ENCODE data around the gene SGCD. TPM values are rescaled to one million over a fixed set of nuclear protein-coding genes. Genes with fewer than 3 reads are reported as not detected.

SGCD gene
- total RNA-seq, 8 experiments from 2014 or later = 0.29 to 56.2 (median 7.9) TPM

DNA sequence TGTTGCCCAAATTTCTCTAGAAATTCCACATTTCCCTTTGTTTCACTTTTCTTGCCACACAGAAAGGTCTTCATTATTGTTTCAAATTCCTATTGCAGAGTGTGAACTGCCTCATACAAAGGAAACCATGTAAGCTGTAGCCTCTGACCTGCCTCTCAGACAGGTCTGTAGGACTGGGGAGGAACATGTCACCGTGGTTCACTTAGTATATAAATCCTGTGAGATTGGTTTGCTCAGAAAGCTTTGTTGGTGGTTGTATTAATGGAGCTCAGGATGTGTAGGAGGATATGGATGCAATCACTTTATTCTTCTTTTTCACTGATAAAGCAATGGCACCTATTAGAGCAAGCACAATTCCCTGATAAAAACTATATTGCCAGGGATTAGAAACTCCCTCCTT lies 4.2 kb downstream of the SGCD start:
- 0 to 100% (median 63%) methylated on average over 1 of the region's 1 CpG; no CpG with 5 or more reads in 4 of the 10 experiments for WGBS, 10 experiments
- no peaks in the 10 kb centered on the region for H3K4me1 ChIP-seq (replicated peaks in 1 of 2)
- no peak for ATAC-seq (replicated peaks in 6 of 8)
- in situ Hi-C loops (cut with MboI; ENCODE audit: low pct_unique_long_range_greater_than_20kb in 2 of 9, low sequenced_read_pairs in 9 of 9, unreplicated experiment in 9 of 9) = loop anchor here in 2 of 9 experiments (25.0 kb wide), 1 partner anchor 481 kb away; no protein-coding TSS in a partner anchor
- no peak overlapping the region for H3K27ac ChIP-seq
- no peak overlapping the region for H3K4me3 ChIP-seq

DNA sequence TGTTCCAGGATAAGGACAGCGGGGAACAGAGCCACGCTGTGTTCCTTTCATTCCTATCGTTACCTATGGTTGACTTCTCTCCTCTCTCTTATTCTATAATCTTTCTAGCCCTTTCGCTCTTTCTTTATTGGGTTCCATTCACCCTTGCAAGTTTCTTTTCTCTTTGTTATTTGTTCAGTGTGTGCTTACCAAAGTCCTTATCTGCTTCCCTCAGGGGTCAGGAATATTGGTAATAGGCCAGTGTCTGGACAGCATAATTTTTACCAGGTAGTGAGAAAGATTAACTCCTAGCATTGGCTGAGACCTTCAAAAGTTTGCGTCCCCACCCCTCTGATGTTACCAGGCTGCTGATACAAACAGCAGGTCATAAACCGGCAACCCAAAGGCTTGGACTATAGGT lies 4.9 kb downstream of the SGCD start:
- in situ Hi-C loops (cut with MboI; ENCODE audit: low pct_unique_long_range_greater_than_20kb in 2 of 9, low sequenced_read_pairs in 9 of 9, unreplicated experiment in 9 of 9) = loop anchor here in 2 of 9 experiments (25.0 kb wide), 1 partner anchor 480 kb away; no protein-coding TSS in a partner anchor
- Histone ChIP-seq H3K27ac (no peak overlapping the region), H3K4me3 (no peak overlapping the region), H3K4me1 (replicated peaks in 1 of 2) (no peaks in the 10 kb centered on the region)
- ATAC-seq (replicated peaks in 6 of 8) = no peak
- WGBS, 10 experiments = 91 to 100% (median 99%) methylated on average over 2 to 6 of the region's 6 CpGs; no CpG with 5 or more reads in 1 of the 10 experiments

DNA sequence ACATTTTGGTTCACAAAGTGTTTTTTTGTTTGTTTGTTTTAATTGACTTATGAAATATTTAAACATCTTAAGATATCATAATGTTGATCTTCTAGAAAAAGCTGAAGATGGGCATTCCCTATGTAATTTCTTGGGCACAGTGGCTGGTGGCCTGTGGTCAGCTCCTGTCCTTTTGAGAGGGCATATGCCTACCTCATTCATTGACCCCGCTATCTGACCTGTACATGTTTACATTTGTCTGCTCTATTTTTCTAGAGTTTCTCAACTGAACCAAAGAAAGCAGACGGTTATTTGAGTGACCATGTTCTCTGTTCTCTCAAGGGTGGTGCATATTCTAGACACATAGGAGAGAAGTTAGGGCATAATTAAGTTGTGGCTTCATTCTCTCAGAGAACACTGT lies 5.3 kb downstream of the SGCD start:
- no peak overlapping the region for H3K27ac ChIP-seq
- WGBS, 10 experiments = 39 to 88% (median 60%) methylated on average over 1 to 2 of the region's 2 CpGs; no CpG with 5 or more reads in 3 of the 10 experiments
- in situ Hi-C loops (cut with MboI; ENCODE audit: low pct_unique_long_range_greater_than_20kb in 2 of 9, low sequenced_read_pairs in 9 of 9, unreplicated experiment in 9 of 9) = loop anchor here in 2 of 9 experiments (25.0 kb wide), 1 partner anchor 480 kb away; no protein-coding TSS in a partner anchor
- no peaks in the 10 kb centered on the region for H3K4me1 ChIP-seq (replicated peaks in 1 of 2)
- no peak overlapping the region for H3K4me3 ChIP-seq
- ATAC-seq (replicated peaks in 6 of 8) = no peak

DNA sequence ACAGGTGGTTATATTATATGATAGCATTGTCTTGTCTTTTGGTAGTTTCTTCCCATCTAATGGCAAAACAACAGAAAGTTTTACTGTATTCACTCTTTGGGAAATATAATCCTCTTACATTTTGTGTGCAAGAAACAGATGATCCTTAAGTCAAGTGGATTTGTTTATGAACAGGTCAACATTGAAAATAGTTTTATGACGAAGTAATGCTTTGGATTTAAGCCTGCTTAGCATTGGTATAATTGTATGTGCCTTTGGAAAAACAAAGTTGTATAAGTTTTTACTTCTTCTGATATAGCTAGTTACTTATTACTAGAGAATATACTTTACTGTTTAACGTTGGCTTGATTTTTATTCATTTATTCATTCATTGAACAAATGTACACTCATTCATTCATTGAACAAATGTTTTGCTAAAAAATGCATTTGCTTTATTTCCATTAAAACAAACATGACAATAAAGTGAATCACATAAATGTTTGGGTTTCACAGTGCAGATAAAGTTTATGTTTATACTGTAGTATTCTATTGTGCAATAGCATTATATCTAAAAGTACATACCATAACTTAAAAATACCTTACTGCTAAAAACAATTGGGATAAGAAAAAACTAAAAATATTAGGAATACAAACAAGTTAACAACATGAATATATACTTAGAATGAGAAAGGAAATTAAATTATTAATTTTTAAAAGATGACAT lies 12.3 kb downstream of the SGCD start:
- H3K4me1 ChIP-seq (replicated peaks in 1 of 2) = no peaks in the 10 kb centered on the region
- WGBS, 10 experiments = 70 to 100% (median 89%) methylated on average over 1 to 2 of the region's 2 CpGs; no CpG with 5 or more reads in 1 of the 10 experiments
- no peak for ATAC-seq (replicated peaks in 6 of 8)
- H3K4me3 ChIP-seq = no peak overlapping the region
- in situ Hi-C loops (cut with MboI; ENCODE audit: low pct_unique_long_range_greater_than_20kb in 2 of 9, low sequenced_read_pairs in 9 of 9, unreplicated experiment in 9 of 9) = loop anchor here in 2 of 9 experiments (25.0 kb wide), 1 partner anchor 473 kb away; no protein-coding TSS in a partner anchor
- no peak overlapping the region for H3K27ac ChIP-seq

DNA sequence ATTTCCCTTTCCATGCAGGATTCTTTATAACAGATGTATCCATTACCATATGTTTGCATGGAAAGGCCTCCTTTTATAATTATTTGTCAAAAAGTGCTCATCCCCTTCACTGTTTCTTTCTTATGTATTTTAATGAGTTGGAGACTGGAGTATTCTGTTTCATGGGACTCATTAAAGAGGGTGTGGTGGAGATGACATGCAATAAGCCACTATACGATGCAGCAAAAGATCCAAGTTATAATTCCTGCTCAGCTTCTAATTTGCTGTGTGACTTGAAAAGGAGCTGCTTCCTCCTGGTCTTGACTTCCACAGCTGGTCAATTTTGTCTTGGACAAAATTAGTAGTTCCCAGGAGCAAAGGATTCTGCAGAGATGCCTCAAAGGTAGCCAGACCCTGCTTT lies 13.9 kb downstream of the SGCD start:
- Histone ChIP-seq H3K27ac (no peak overlapping the region), H3K4me1 (replicated peaks in 1 of 2) (no peaks in the 10 kb centered on the region), H3K4me3 (no peak overlapping the region)
- WGBS, 10 experiments = 0 to 100% (median 80%) methylated on average over 1 of the region's 1 CpG; no CpG with 5 or more reads in 3 of the 10 experiments
- in situ Hi-C loops (cut with MboI; ENCODE audit: low pct_unique_long_range_greater_than_20kb in 2 of 9, low sequenced_read_pairs in 9 of 9, unreplicated experiment in 9 of 9) = loop anchor here in 2 of 9 experiments (25.0 kb wide), 1 partner anchor 471 kb away; no protein-coding TSS in a partner anchor
- ATAC-seq (replicated peaks in 6 of 8) = peak in 3 of 8 experiments; percentile 58 to 70 (median 69)

DNA sequence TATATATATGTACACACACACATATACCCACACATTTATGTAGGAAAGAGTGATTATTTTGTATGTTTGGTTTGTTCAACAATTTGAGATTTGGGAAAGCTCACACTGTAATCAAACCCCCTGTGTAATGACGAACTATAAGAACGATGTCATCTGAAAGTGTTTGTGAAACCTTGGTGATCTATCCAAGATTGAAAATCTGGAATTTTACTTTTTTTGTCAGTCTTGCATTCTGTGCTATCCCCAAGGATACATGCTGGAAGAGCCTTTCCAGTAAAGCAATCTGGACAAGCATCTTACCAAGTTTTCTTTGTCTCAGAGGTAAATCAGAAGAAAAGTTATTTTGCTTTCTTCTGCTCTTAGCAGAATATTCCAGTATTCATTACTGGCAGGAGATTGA lies 23.3 kb downstream of the SGCD start:
- WGBS, 10 experiments = 22 to 100% (median 80%) methylated on average over 1 to 2 of the region's 2 CpGs; no CpG with 5 or more reads in 5 of the 10 experiments
- Histone ChIP-seq H3K4me1 (replicated peaks in 1 of 2) (peaks cover 0 to 4% of the 10 kb centered on the region in 2 donors), H3K27ac (no peak overlapping the region), H3K4me3 (no peak overlapping the region)
- in situ Hi-C loops (cut with MboI; ENCODE audit: low pct_unique_long_range_greater_than_20kb in 2 of 9, low sequenced_read_pairs in 9 of 9, unreplicated experiment in 9 of 9) = no loop called here
- peak in 1 of 8 experiments; percentile 56 for ATAC-seq (replicated peaks in 6 of 8)

DNA sequence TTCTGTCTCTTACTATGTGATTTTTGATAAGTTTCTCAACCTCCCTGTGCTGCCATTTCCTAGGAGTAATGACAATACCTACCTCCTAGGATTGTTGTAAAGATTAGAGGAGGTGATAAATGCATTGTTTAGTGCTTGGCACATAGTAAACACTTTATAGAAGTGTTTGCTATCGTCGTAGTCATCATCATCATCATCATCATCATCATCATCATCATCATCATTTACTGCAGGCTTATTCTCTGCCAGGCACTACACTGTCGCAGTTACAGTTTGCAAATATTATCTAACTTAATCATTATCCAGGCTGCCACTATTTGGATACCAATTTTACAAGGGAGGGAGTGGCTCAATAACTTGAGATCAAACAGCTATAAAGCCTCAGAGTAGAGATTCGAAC lies 24.5 kb downstream of the SGCD start:
- in situ Hi-C loops (cut with MboI; ENCODE audit: low pct_unique_long_range_greater_than_20kb in 2 of 9, low sequenced_read_pairs in 9 of 9, unreplicated experiment in 9 of 9) = no loop called here
- 79 to 100% (median 100%) methylated on average over 1 to 4 of the region's 4 CpGs; no CpG with 5 or more reads in 4 of the 10 experiments for WGBS, 10 experiments
- H3K27ac ChIP-seq = no peak overlapping the region
- peaks cover 0 to 4% of the 10 kb centered on the region in 2 donors for H3K4me1 ChIP-seq (replicated peaks in 1 of 2)
- H3K4me3 ChIP-seq = no peak overlapping the region
- no peak for ATAC-seq (replicated peaks in 6 of 8)

DNA sequence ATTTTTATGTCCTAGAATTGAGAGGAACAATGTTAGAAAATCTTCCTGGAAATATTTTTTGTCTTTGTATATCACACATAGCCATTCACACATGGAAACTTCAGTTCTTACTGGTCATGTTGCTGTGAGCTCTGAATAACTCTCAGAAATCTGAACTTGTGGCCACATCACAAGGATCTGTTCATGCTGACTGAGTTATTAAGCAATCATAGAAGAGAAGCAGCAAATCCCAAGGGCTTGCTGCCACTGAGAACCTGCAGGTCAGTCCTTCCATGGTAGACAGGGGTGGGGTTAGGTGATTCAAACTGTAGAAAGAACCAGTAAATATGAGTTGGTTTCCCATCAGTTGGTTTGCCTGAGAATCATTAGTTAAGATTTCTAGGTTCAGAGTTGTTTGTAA lies 27.6 kb downstream of the SGCD start:
- Histone ChIP-seq H3K27ac (no peak overlapping the region), H3K4me1 (replicated peaks in 1 of 2) (peaks cover 0 to 5% of the 10 kb centered on the region in 2 donors), H3K4me3 (no peak overlapping the region)
- in situ Hi-C loops (cut with MboI; ENCODE audit: low pct_unique_long_range_greater_than_20kb in 2 of 9, low sequenced_read_pairs in 9 of 9, unreplicated experiment in 9 of 9) = no loop called here
- ATAC-seq (replicated peaks in 6 of 8) = no peak

DNA sequence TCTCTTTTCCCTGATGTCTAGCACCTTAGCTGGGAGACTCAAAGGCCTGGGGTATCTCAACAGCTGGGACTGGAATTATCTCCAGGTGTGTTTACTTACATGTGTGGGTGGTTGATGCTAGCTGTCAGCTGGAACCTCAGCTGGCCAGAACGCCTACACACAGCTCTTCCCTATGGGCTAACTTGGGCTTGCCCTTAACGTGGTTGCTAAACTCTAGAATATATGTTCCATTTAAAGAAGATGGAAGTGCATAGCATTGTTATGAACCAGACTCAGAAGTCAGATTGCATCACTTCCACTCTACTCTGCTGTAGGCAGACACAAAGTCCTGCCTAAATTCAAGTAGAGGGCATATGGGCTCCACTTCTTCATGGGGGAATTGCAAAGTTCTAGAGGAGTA lies 29.3 kb downstream of the SGCD start:
- peak in 1 of 8 experiments; percentile 39 for ATAC-seq (replicated peaks in 6 of 8)
- Histone ChIP-seq H3K4me3 (no peak overlapping the region), H3K27ac (no peak overlapping the region), H3K4me1 (replicated peaks in 1 of 2) (peaks cover 0 to 9% of the 10 kb centered on the region in 2 donors)
- 50 to 83% (median 58%) methylated on average over 1 to 2 of the region's 2 CpGs; no CpG with 5 or more reads in 6 of the 10 experiments for WGBS, 10 experiments
- in situ Hi-C loops (cut with MboI; ENCODE audit: low pct_unique_long_range_greater_than_20kb in 2 of 9, low sequenced_read_pairs in 9 of 9, unreplicated experiment in 9 of 9) = no loop called here

DNA sequence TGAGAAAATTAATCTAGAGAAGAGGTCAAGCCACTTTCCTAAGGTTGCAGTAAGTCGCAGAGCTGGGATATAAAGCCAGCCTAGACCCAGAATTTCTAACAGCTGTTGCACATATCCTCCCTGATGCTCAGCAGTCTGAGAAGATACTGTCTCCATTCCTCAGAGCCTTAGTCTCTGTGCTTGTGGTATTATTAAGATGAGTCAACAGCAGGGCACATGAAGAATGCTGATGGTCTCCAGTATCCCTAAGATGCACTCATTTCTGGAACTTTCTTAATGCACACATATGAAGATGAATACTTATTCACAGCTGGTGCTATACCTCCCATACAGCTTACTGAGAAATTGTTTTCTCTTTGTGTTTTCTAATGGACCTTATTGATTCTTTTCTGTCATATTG lies 32.5 kb downstream of the SGCD start:
- peaks cover 0 to 9% of the 10 kb centered on the region in 2 donors for H3K4me1 ChIP-seq (replicated peaks in 1 of 2)
- in situ Hi-C loops (cut with MboI; ENCODE audit: low pct_unique_long_range_greater_than_20kb in 2 of 9, low sequenced_read_pairs in 9 of 9, unreplicated experiment in 9 of 9) = no loop called here
- WGBS, 10 experiments = 60 to 100% (median 90%) methylated on average over 1 of the region's 1 CpG; no CpG with 5 or more reads in 6 of the 10 experiments
- no peak overlapping the region for H3K27ac ChIP-seq
- peak in 7 of 8 experiments; percentile 25 to 66 (median 38) for ATAC-seq (replicated peaks in 6 of 8)
- no peak overlapping the region for H3K4me3 ChIP-seq

DNA sequence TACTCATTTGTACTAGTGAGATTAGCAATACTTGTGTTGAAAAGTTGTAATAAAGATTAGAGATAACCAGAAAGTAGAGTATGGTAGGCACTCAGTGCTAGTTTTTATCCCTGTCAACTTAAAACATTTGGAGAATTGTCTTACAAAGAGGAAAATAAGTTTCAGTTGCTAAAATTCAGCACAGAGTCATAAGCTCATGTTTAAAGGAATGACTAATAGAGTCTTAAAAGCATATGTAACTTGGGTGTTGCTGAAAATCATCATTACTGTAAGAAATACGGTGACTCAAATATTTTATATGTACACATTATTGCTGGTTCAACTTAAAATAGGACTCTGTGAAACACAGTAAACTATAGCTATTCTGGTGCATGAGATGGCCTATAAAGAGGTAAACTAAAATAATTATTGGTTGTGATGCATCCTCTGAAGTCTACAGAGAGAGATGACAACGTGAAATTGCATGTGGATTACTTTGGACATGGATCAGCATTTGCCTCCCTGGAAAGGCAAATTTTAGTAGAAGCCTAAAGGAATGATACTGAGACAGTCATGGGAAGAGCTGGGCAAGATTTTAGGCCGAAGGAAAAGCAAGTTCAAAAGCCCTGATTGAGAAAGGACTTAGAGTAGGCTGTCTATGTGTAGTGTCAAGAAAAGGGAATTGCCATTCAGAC lies 34.6 kb downstream of the SGCD start:
- 0 to 100% (median 71%) methylated on average over 1 to 3 of the region's 3 CpGs for WGBS, 10 experiments
- no peak overlapping the region for H3K27ac ChIP-seq
- in situ Hi-C loops (cut with MboI; ENCODE audit: low pct_unique_long_range_greater_than_20kb in 2 of 9, low sequenced_read_pairs in 9 of 9, unreplicated experiment in 9 of 9) = no loop called here
- H3K4me1 ChIP-seq (replicated peaks in 1 of 2) = peaks cover 0 to 9% of the 10 kb centered on the region in 2 donors
- peak in 2 of 8 experiments; percentile 81 to 87 for ATAC-seq (replicated peaks in 6 of 8)
- H3K4me3 ChIP-seq = no peak overlapping the region

DNA sequence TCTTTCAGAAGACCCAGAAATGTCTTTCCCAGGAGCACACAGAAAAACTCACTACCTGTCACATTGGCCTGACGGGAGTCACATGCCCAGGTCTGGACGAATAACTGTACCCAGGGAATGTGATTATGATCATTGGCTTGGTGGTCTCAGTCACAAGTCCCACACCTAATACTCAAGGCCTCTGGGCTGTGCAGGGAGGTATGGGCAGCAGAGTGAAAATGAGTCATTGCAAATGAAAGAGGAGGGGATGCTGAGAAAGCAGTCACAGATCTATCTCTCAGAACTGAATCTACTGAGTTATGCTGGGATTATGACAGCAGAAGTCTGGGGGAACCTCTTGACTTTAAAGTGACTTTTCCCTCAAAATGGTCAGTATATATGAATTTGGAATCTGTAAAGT lies 36.9 kb downstream of the SGCD start:
- H3K27ac ChIP-seq = no peak overlapping the region
- 80 to 100% (median 90%) methylated on average over 1 to 2 of the region's 2 CpGs; no CpG with 5 or more reads in 4 of the 10 experiments for WGBS, 10 experiments
- no peak overlapping the region for H3K4me3 ChIP-seq
- ATAC-seq (replicated peaks in 6 of 8) = peak in 5 of 8 experiments; percentile 35 to 61 (median 48)
- in situ Hi-C loops (cut with MboI; ENCODE audit: low pct_unique_long_range_greater_than_20kb in 2 of 9, low sequenced_read_pairs in 9 of 9, unreplicated experiment in 9 of 9) = no loop called here
- peaks cover 0 to 9% of the 10 kb centered on the region in 2 donors for H3K4me1 ChIP-seq (replicated peaks in 1 of 2)

DNA sequence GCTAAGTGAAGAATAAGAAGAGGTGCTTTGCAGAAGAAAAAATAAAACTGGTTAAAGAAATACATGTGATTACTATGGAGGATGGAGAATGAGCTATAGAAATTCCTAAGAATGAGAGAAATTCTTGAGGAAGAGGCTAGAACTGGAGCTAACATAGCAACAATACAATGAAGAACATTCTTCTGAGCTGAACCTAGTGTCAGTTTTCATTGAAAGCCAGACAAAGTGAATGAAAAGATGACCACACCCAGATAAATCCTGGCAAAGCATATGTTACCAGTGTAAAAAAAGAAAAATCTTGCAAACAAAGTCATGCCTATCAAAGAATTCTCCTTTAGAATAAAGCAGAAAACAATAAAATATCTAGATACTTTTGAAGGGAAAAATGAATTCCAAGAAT lies 39.6 kb downstream of the SGCD start:
- no peaks in the 10 kb centered on the region for H3K4me1 ChIP-seq (replicated peaks in 1 of 2)
- peak in 5 of 8 experiments; percentile 15 to 64 (median 43) for ATAC-seq (replicated peaks in 6 of 8)
- no peak overlapping the region for H3K27ac ChIP-seq
- no peak overlapping the region for H3K4me3 ChIP-seq
- in situ Hi-C loops (cut with MboI; ENCODE audit: low pct_unique_long_range_greater_than_20kb in 2 of 9, low sequenced_read_pairs in 9 of 9, unreplicated experiment in 9 of 9) = no loop called here

Measured in motor neuron (in vitro differentiated cells).